HL-60/S4 treated with retinoic acid at 250 ng/mL for 4 days and 3 days (cell line): ENCODE results near the gene KLK1.
"Not testable (repeated sequence)": the region's sequence is repeated elsewhere in the genome, so short reads cannot be mapped to it uniquely, and the experiment has no call there.

ENCODE experiments used
- in situ Hi-C: fragments of 300-500 bp; cut with MboI; formaldehyde crosslinking; loops from 2 replicates; pipeline ENCODE4 v1.7.0; 2022; ENCODE audit warnings: low sequenced_read_pairs

KLK1 gene

GRCh38 chr19:50770888-50771287, 52.7 kb downstream of the KLK1 start:
- in situ Hi-C loops, result no loop called here

GRCh38 chr19:50770164-50770563, 53.4 kb downstream of the KLK1 start, which contains the start of gene GPR32:
Gene GPR32, plus strand, starts transcription at chr19:50770464. Its CDS starts 137 bp downstream, at chr19:50770601.
- in situ Hi-C loops, result not testable (repeated sequence)
